NCI-H526 treated with DMSO at 0.1 percent for 48 hours (cell line): ENCODE results near the gene SRPX2.

Experiments used
- DNase-seq: peaks from one replicate; lab custom pipeline; 2025; lab: John Stamatoyannopoulos, UW

The SRPX2 gene

GRCh38 chrX:100643956-100644860 is at the start of gene SRPX2:
TSS of gene SRPX2 (plus strand) at chrX:100644199. CDS start at chrX:100646323, 2,124 bp downstream.
- DNase-seq = no peak

GRCh38 chrX:100596601-100597000 is 47.4 kb upstream of the SRPX2 start:
- no peak for DNase-seq

- DNase-seq = no peak
These were observed 44.5 kb upstream of the SRPX2 start for GRCh38 chrX:100599456-100599855.

- no peak for DNase-seq
These were observed 43.7 kb upstream of the SRPX2 start for GRCh38 chrX:100600340-100600739.

GRCh38 chrX:100600758-100601157 is 43.2 kb upstream of the SRPX2 start:
- DNase-seq = no peak

- no peak for DNase-seq
These were observed 37.2 kb upstream of the SRPX2 start for GRCh38 chrX:100606753-100607152.

- no peak for DNase-seq
These were observed 34.4 kb upstream of the SRPX2 start for GRCh38 chrX:100609591-100609990.

- DNase-seq = no peak
These were observed 32.0 kb upstream of the SRPX2 start for GRCh38 chrX:100611951-100612350.

- DNase-seq = no peak
These were observed 29.0 kb upstream of the SRPX2 start for GRCh38 chrX:100615005-100615404.

- no peak for DNase-seq
These were observed 21.0 kb upstream of the SRPX2 start for GRCh38 chrX:100623001-100623400.

- DNase-seq = no peak
These were observed 18.0 kb upstream of the SRPX2 start for GRCh38 chrX:100625985-100626491.

- DNase-seq = no peak
These were observed 9.0 kb upstream of the SRPX2 start for GRCh38 chrX:100635040-100635439.

GRCh38 chrX:100635989-100636320 is 8.0 kb upstream of the SRPX2 start:
- DNase-seq = no peak

GRCh38 chrX:100636321-100636991 is 7.5 kb upstream of the SRPX2 start, which contains the start of gene TSPAN6:
TSS of gene TSPAN6 (minus strand) at chrX:100636806. CDS start at chrX:100636694, 112 bp downstream.
- peak; percentile 86 for DNase-seq

GRCh38 chrX:100642290-100642689 is 1.7 kb upstream of the SRPX2 start:
- DNase-seq = no peak

GRCh38 chrX:100643212-100643611 is 787 bp upstream of the SRPX2 start:
- no peak for DNase-seq

- DNase-seq = no peak
These were observed 1.1 kb downstream of the SRPX2 start for GRCh38 chrX:100645106-100645505.

- no peak for DNase-seq
These were observed 3.1 kb downstream of the SRPX2 start for GRCh38 chrX:100647095-100647494.

- DNase-seq = no peak
These were observed 3.7 kb downstream of the SRPX2 start for GRCh38 chrX:100647739-100648138.

- DNase-seq = no peak
These were observed 4.7 kb downstream of the SRPX2 start for GRCh38 chrX:100648458-100649417.

- DNase-seq = no peak
These were observed 5.8 kb downstream of the SRPX2 start for GRCh38 chrX:100649550-100650356.
